ENCODE results near the gene KLHL12.

GRCh38 chr1:202915146-202915545, 11.9 kb downstream of the KLHL12 start:
- TF ChIP-seq CTCF (IDR thresholded peaks at IDR 0.05; ENCODE audit: low read depth, low read length, poor library complexity, severe bottlenecking) (no peak), EZH2phosphoT487 (IDR thresholded peaks at IDR 0.05; ENCODE audit: borderline replicate concordance, low read length) (no peak)

Measured in DOHH2 (cell line).